ENCODE data around the gene TOMM40.
"Not testable (repeated sequence)": the region's sequence is repeated elsewhere in the genome, so short reads cannot be mapped to it uniquely, and the experiment has no call there.

The TOMM40 gene

DNA sequence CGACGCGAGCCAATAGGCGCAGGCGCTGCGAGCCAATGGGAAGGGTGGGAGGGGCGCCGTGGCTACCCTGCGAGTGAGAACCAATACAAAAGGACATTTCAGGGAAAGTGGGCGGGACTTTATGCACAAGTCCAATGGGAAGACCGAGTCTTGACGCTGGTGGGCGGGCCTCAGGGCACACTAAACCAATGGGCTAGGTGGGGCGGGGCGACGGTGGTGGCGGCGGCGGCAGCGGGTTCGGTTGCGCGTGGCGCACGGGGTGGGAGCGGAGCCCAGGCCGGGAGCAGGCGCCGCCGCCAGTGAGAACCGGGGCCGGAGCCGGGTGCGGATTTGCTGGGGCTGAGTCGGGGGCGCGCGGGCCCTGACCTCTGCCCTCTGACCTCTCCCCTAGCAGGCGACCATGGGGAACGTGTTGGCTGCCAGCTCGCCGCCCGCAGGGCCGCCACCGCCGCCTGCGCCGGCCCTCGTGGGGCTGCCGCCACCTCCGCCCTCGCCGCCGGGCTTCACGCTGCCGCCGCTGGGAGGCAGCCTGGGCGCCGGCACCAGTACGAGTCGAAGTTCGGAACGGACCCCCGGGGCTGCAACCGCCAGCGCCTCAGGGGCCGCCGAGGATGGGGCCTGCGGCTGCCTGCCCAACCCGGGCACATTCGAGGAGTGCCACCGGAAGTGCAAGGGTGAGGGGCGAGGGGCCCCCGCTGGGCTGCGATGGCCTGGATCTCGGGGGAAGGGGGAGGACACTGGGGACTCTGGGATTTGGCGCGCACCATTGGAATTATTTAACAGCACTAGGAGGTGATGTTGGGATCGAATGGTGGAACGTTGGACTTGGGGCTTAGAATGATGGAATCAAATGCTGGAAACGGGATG lies at the start of gene TOMM40:
TOMM40 (plus strand) TSS at position 239 of the 867 bp plus-strand sequence; CDS start at position 401, 162 bp downstream.
- DNase-seq = peak; percentile 100

- no peak for DNase-seq
Measured at GRCh38 chr19:44845286-44845611, 45.8 kb upstream of the TOMM40 start.

- DNase-seq = peak; percentile 96
Measured at GRCh38 chr19:44845612-44846454, 45.2 kb upstream of the TOMM40 start, which contains the start of gene NECTIN2. Gene NECTIN2 (plus strand): TSS chr19:44846297. CDS start chr19:44846526, 229 bp downstream.

GRCh38 chr19:44846455-44847143 lies 44.5 kb upstream of the TOMM40 start:
- DNase-seq = no peak

DNA sequence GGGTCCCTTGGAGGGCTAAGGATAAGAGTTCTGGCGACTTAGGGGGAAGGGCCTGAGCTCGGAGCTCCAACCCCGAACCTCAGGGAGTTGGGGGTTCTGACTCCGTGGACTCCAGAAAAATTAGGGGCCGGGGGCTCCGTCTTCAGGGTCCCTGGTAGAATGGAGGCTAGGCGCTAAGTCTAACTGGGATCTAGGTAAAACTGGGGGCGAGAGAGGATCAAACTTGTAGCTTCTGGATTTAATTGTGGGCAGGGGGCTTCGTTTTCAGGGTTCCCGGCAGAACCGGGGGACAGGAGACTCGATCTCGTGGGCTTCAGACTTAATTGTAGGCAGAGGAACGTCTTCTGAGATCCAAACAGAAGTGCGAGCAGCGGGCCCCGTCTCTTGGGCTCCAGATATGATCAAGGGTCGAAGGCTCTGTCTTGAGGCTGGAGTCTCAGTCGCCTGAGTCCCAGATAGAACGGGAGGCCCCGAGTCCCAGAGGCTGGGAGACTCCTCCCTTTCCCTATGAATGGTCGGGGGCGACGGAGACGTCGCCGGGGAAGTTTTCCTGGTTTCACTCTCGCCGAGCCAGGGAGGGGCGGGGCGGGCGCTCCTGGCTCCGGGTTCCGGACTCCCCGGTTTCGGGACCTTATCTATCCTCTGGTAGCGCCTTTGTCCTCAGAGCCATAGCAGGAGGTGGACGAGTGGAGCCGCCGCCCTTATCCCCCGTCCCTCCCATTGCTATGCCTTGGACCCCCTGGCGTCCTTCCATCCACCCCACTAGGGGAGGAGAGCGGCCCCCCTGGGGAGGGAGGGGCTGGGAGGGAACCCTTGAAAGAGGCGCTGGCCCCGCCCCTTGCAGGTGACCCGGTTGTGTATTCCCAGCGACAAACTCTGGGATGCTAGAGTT lies 43.7 kb upstream of the TOMM40 start:
- peak; percentile 12 for DNase-seq

GRCh38 chr19:44848036-44848811 lies 42.8 kb upstream of the TOMM40 start:
- no peak for DNase-seq

- DNase-seq = no peak
Measured at GRCh38 chr19:44848812-44849447, 42.1 kb upstream of the TOMM40 start.

DNA sequence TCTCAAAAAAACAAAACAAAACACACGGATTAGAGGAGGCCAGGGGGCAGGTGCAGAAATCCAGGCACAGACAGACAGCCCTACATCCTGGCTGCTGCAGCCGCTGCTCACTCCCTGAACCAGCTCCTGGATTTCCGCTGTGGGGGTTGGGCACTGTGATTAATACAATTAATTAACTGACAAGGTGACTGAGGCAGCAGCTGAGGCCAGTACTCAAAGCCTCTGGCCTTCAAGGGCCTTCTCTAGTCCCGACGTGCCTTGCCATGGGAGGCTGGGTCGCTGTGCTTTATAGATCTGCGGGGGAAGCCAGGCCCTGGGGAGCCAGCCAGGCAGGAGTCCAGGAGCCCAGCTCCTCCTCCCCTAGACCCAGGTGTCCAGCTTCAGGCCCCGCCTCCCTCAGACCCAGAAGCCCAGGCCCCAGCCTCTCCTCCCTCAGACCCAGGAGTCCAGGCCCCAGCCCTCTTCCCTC lies 40.4 kb upstream of the TOMM40 start:
- no peak for DNase-seq

DNA sequence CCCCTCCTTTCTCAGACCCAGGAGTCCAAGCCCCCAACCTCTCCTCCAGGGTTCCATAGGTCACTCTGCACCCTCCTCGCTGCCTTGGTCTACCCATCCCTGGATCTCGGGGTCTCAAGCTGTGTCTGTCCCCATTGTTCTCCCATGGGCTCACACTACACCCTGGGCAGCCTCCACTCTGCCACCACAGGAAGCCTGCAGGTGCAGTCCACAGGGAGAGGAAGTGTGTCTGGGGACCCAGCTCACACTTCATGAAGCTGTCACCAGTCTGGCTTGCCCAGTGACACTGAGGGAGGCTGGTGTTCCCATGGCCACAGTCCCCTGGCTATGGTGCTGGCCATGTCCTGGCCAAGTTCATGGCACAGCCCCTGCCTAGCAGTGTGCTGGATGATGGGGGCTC lies 39.6 kb upstream of the TOMM40 start:
- no peak for DNase-seq

- DNase-seq = no peak
Measured at GRCh38 chr19:44855606-44856005, 35.4 kb upstream of the TOMM40 start.

DNA sequence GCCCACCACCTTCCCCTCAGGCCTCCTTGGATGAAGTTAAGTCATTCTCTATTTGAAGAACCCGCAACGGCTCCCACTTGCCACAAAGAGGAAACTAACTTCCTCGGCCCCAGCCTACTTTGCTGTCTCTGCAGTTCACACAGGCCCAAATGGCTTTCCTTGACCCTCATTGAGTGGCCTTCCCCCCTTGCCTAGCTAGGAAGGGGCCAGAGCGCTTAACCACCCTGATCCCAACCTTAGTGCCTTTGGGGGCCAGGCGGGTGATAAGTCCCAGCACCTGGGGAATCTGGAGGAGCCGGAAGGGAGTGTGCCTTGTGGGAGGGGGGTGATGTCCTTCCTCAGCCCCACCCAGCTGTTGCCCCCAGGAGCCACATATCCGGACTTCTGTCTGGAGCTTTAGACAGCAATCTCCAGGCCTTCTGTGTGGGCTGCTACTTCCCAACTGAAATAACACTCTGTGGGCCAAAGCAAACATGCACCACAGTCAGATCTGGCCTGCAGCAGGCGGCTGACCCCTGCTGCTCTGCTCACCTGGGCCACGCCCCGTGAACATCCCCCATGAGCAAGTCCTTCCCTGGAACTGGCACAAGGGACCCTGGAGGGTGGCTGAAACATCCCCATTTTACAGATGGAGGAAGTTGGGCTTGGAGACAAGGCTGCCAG lies 34.5 kb upstream of the TOMM40 start:
- no peak for DNase-seq

GRCh38 chr19:44857837-44858236 lies 33.2 kb upstream of the TOMM40 start:
- DNase-seq = no peak

GRCh38 chr19:44861576-44861975 lies 29.5 kb upstream of the TOMM40 start:
- DNase-seq = not testable (repeated sequence)

- DNase-seq = no peak
Measured at GRCh38 chr19:44863990-44864389, 27.1 kb upstream of the TOMM40 start.

DNA sequence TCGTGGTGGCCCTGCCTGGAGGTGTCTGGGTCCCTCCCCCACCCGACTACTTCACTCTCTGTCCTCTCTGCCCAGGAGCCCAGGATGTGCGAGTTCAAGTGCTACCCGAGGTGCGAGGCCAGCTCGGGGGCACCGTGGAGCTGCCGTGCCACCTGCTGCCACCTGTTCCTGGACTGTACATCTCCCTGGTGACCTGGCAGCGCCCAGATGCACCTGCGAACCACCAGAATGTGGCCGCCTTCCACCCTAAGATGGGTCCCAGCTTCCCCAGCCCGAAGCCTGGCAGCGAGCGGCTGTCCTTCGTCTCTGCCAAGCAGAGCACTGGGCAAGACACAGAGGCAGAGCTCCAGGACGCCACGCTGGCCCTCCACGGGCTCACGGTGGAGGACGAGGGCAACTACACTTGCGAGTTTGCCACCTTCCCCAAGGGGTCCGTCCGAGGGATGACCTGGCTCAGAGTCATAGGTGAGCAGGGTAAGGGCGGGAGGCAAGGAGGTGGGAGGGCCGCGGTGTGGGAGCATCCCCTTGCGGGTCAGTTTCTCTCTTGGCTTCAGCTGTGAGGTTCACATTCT lies 25.8 kb upstream of the TOMM40 start:
- DNase-seq = no peak

GRCh38 chr19:44866664-44867063 lies 24.4 kb upstream of the TOMM40 start:
- DNase-seq = no peak

- no peak for DNase-seq
Measured at GRCh38 chr19:44867578-44867977, 23.5 kb upstream of the TOMM40 start.

GRCh38 chr19:44869733-44870470 lies 21.2 kb upstream of the TOMM40 start:
- no peak for DNase-seq

GRCh38 chr19:44871809-44872208 lies 19.2 kb upstream of the TOMM40 start:
- DNase-seq = no peak

All from activated CD4-positive, alpha-beta T cell treated with anti-CD3 and anti-CD28 coated beads for 48 hours (primary cell).